AG04449 (cell line): Measurements from ENCODE around the gene HS2ST1.

Experiments used
- CTCF ChIA-PET: fragments of 350-600 bp; formaldehyde crosslinking; extraction: SDS; loops from one replicate; lab custom pipeline; 2021; ENCODE audit warnings: antibody characterized with exemption; lab: Yijun Ruan, JAX
- POLR2A ChIA-PET: fragments of 400-600, 350-600 bp; formaldehyde crosslinking; extraction: SDS; loops from one replicate; lab custom pipeline; 2020; ENCODE audit warnings: antibody characterized with exemption, inconsistent platforms; lab: Yijun Ruan, JAX
- DNase-seq: peaks from one replicate; pipeline ENCODE4 v3.0.0-alpha.2; 2010; ENCODE audit warnings: low read depth, low spot score
- H3K4me3 ChIP-seq: 2 replicates; pipeline ENCODE4 v1.5.1; 2011; ENCODE audit warnings: low read depth, mild to moderate bottlenecking, control low read depth, low read length
- CTCF ChIP-seq: IDR thresholded peaks from one replicate; pipeline ENCODE4 v1.5.1; 2011; ENCODE audit warnings: mild to moderate bottlenecking, moderate library complexity, low read length, control low read depth, inconsistent platforms; ENCODE audit not compliant: insufficient read depth; ENCODE audit errors: missing control alignments

HS2ST1 gene

GRCh38 chr1:87074001-87074795 lies 159.8 kb downstream of the HS2ST1 start:
- ChIA-PET POLR2A (no interaction called here), CTCF (interaction anchor here (0.6 to 6.5 kb wide), 7 partner anchors 10 to 370 kb away, joined by 3 to 50 read pairs (median 5); partner anchors contain the start of gene SH3GLB1)
- no peak for TF ChIP-seq CTCF
- no peak overlapping the region for H3K4me3 ChIP-seq
- no peak for DNase-seq

DNA sequence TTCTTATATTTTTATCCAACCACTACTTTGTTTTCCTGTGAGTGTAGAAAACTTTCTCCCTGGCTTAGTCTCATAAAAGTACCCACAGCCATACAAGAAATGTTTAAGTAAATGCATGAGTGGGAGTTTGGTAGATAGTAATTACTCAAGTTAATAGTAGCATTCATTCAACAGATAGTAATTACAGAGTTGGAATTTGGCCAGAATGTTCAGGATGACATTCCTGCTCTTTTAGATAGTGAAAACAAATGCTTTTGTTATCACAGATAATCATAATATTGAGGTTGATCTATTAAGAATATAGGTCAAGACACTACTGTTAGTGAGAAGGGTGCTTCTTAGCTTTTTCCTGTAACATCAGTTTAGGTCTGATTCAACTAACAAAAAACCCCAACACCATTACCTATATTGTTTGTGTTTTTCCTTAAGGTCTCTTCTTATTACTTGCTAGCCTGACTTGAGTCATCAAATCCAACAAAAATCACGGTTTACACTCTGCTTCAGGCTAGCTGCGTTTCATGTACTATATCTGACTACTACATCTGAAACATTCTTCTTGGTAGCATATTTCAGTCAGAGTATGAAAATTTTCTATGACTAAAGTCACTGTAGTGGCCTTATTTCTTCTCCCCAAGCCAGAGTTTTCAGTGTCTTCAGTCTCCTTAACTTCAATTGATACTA lies 163.7 kb downstream of the HS2ST1 start:
- DNase-seq: no peak
- no peak for TF ChIP-seq CTCF
- ChIA-PET CTCF (no interaction called here), POLR2A (no interaction called here)
- no peak overlapping the region for H3K4me3 ChIP-seq

DNA sequence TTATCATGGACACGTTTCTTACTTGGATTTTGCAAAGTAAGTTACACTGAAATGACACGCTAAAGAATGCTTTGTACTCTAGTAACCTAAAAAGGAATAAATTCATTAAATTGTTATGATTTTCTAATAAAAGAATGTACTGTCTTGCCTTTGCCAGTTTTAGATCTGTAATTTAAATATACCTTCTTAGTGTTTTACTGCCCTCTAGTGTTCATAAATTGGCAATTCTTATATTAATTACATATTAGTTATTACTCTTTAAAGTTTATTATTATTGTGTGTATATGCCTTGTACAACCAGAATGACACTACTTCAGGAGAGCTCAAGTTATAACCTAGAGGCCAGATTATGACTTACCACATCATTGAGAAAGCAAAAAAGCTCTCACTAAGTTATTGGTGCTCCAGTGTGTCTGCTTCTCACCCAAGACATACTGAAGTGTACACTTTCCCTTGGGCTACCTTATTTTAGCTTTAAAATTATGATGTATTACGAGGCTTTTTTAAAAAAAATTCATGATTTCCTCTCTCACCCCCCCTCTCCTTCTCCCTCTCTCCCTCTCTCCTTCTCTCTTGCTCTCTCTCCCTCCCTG lies 169.9 kb downstream of the HS2ST1 start:
- no peak for DNase-seq
- ChIA-PET CTCF (interaction anchor here (0.7 to 5.1 kb wide), 36 partner anchors 11 to 706 kb away, joined by 3 to 68 read pairs (median 4); no protein-coding TSS in a partner anchor), POLR2A (no interaction called here)
- TF ChIP-seq CTCF: no peak
- no peak overlapping the region for H3K4me3 ChIP-seq

- no peak overlapping the region for H3K4me3 ChIP-seq
- DNase-seq: no peak
- ChIA-PET CTCF (interaction anchor here (0.9 to 5.1 kb wide), 8 partner anchors 10 to 612 kb away, joined by 3 to 68 read pairs (median 33); no protein-coding TSS in a partner anchor), POLR2A (no interaction called here)
- TF ChIP-seq CTCF: no peak
These were observed 171.7 kb downstream of the HS2ST1 start for GRCh38 chr1:87086120-87086519.

- H3K4me3 ChIP-seq: no peak overlapping the region
- ChIA-PET CTCF (no interaction called here), POLR2A (no interaction called here)
- DNase-seq: no peak
- no peak for TF ChIP-seq CTCF
These were observed 174.8 kb downstream of the HS2ST1 start for GRCh38 chr1:87089070-87089736.
